Natural killer cell treated with Interleukin-12 subunit alpha and Interleukin-12 subunit beta and Interleukin-15 and Interleukin-18, amount 100 ng/mL, for 72 hours (primary cell): ENCODE results near the gene ZNF680. TPM values are rescaled to one million over a fixed set of nuclear protein-coding genes. Genes with fewer than 3 reads are reported as not detected.

Source experiments
- ATAC-seq, 2 donors: fragments of 150-1000 bp; cut with Tn5 transposase in 1 of 2; sonication (Bioruptor Pico), chemical (Tn5 transposase) in 1 of 2; 2 replicates each; pipeline ENCODE4 v1.10.0; 2021
- DNase-seq: peaks from one replicate; pipeline ENCODE4 v3.0.0; 2022; ENCODE audit warnings: low spot score
- H3K27ac Mint-ChIP-seq, 2 donors: 1 replicate in 1 of 2; 2 replicates in 1 of 2; pipeline ENCODE4 v1.8.0; 2022; ENCODE audit warnings: mixed read lengths in 2 of 2, mild to moderate bottlenecking in 1 of 2, moderate library complexity in 1 of 2
- H3K27me3 Mint-ChIP-seq, 2 donors: 1 replicate in 1 of 2; 2 replicates in 1 of 2; pipeline ENCODE4 v1.8.0; 2022; ENCODE audit warnings: mixed read lengths in 2 of 2
- H3K36me3 Mint-ChIP-seq: one replicate; pipeline ENCODE4 v1.8.0; 2022; ENCODE audit warnings: mixed read lengths
- H3K4me1 Mint-ChIP-seq, 2 donors: 1 replicate in 1 of 2; 2 replicates in 1 of 2; pipeline ENCODE4 v1.8.0; 2022; ENCODE audit warnings: low read depth in 2 of 2, mixed read lengths in 2 of 2, mild to moderate bottlenecking in 1 of 2
- H3K4me3 Mint-ChIP-seq: one replicate; pipeline ENCODE4 v1.8.0; 2022; ENCODE audit warnings: mixed read lengths
- H3K9me3 Mint-ChIP-seq: 2 replicates; pipeline ENCODE4 v1.8.0; 2022; ENCODE audit warnings: mixed read lengths
- total RNA-seq, 2 donors: library from RNA; stranded (reverse); gene quantifications; one replicate each; pipeline ENCODE4 v1.2.3, GENCODE V29; 2022

The ZNF680 gene
- total RNA-seq: 10 to 100 TPM; 14.3 to 15.0 TPM

GRCh38 chr7:64562626-64563278, at the start of gene ZNF680:
Gene ZNF680 (minus strand): TSS chr7:64563071. CDS start chr7:64562954, 117 bp downstream.
- H3K27me3 Mint-ChIP-seq: no peaks in the 10 kb centered on the region
- peak; percentile 99 to 100 for ATAC-seq
- H3K9me3 Mint-ChIP-seq: no peaks in the 10 kb centered on the region
- peaks cover 19 to 25% of the 10 kb centered on the region in 2 donors for H3K4me1 Mint-ChIP-seq
- peak within 1 kb of the TSS; percentile 87 to 97 for H3K27ac Mint-ChIP-seq
- peaks cover 5% of the 10 kb centered on the region for H3K36me3 Mint-ChIP-seq
- H3K4me3 Mint-ChIP-seq: peak within 1 kb of the TSS; percentile 97
- peak; percentile 90 for DNase-seq

GRCh38 chr7:64612452-64612851, 49.6 kb upstream of the ZNF680 start:
- no peaks in the 10 kb centered on the region for H3K9me3 Mint-ChIP-seq
- no peaks in the 10 kb centered on the region for H3K36me3 Mint-ChIP-seq
- no peaks in the 10 kb centered on the region for H3K27me3 Mint-ChIP-seq
- H3K4me3 Mint-ChIP-seq: no peak overlapping the region
- no peaks in the 10 kb centered on the region for H3K4me1 Mint-ChIP-seq
- ATAC-seq (no peak), DNase-seq (no peak)
- no peak overlapping the region for H3K27ac Mint-ChIP-seq

GRCh38 chr7:64611717-64612116, 48.8 kb upstream of the ZNF680 start:
- ATAC-seq: no peak
- no peaks in the 10 kb centered on the region for H3K9me3 Mint-ChIP-seq

GRCh38 chr7:64610997-64611396, 48.1 kb upstream of the ZNF680 start:
- no peak for DNase-seq
- no peaks in the 10 kb centered on the region for H3K36me3 Mint-ChIP-seq
- no peak overlapping the region for H3K4me3 Mint-ChIP-seq
- no peak for ATAC-seq
- H3K4me1 Mint-ChIP-seq: no peaks in the 10 kb centered on the region
- H3K27me3 Mint-ChIP-seq: no peaks in the 10 kb centered on the region
- no peak overlapping the region for H3K27ac Mint-ChIP-seq
- H3K9me3 Mint-ChIP-seq: no peaks in the 10 kb centered on the region

More at GRCh38 chr7:64611717-64612116, 48.8 kb upstream of the ZNF680 start:
- Mint-ChIP-seq H3K27ac (no peak overlapping the region), H3K27me3 (no peaks in the 10 kb centered on the region), H3K36me3 (no peaks in the 10 kb centered on the region), H3K4me1 (no peaks in the 10 kb centered on the region), H3K4me3 (no peak overlapping the region)
- no peak for DNase-seq

DNA sequence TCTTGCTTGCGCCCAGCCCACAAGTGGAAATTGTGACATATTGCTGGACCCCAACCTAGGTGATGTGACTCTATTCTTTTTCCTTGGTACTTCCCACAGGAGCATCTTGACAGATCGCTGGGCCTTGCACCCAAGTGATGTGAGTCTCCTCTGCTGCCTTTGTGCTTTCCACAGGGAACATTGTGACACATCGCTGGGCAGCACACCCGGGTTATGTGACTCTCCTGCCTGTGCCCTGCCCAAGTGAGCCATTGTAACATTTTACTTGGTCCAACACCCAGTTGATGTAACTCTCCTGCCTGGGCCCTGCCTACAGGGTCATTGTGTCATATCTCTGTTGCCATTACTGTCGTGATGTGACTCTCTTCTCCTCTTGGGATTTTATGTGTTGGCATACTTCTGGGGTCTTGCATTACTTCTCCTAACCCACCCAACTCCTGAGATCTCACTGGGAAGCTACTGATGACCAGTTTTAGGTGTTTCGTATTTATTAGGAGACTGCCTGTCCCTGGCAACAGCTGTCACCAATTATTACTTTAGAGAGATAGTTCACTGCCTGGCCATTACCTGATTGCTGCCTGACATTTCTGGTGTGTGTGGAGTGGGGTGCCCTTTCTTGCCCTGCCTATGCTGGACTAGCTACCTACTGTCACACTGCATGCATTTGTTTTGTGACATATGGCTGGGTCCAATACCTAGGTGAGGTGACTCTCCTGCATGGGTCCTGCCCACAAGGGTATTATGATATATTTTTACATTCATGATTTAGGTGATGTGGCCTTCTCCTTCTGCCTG, 45.4 kb upstream of the ZNF680 start:
- Mint-ChIP-seq H3K4me3 (no peak overlapping the region), H3K27me3 (no peaks in the 10 kb centered on the region), H3K36me3 (peaks cover 6% of the 10 kb centered on the region), H3K27ac (no peak overlapping the region), H3K9me3 (peaks cover 3% of the 10 kb centered on the region), H3K4me1 (no peaks in the 10 kb centered on the region)
- DNase-seq (no peak), ATAC-seq (no peak)

GRCh38 chr7:64606385-64606784, 43.5 kb upstream of the ZNF680 start:
- Mint-ChIP-seq H3K27me3 (no peaks in the 10 kb centered on the region), H3K36me3 (peaks cover 6% of the 10 kb centered on the region), H3K4me3 (no peak overlapping the region), H3K27ac (no peak overlapping the region), H3K9me3 (peaks cover 3% of the 10 kb centered on the region), H3K4me1 (no peaks in the 10 kb centered on the region)
- no peak for ATAC-seq
- no peak for DNase-seq

DNA sequence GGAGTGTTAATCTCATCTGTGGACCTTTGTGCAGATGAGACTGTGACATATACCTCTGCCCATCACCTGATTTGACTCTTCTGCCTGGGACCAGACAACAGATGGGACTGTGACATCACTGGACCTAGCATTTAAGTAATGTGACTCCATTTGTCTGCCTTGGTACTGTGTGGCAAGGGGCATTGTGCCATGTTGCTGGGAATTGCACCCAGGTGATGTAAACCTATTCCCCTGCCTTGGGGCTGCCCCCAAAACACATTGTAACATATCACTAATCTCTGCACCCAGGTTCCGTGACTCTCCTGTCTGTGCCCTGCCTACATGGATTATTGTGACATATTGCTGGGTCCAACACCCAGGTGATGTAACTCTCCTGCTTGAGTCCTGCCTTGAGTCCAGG, 40.4 kb upstream of the ZNF680 start:
- no peak for DNase-seq
- no peak overlapping the region for H3K4me3 Mint-ChIP-seq
- no peaks in the 10 kb centered on the region for H3K27me3 Mint-ChIP-seq
- H3K4me1 Mint-ChIP-seq: no peaks in the 10 kb centered on the region
- peaks cover 3% of the 10 kb centered on the region for H3K9me3 Mint-ChIP-seq
- no peak for ATAC-seq
- peaks cover 6% of the 10 kb centered on the region for H3K36me3 Mint-ChIP-seq
- H3K27ac Mint-ChIP-seq: no peak overlapping the region

DNA sequence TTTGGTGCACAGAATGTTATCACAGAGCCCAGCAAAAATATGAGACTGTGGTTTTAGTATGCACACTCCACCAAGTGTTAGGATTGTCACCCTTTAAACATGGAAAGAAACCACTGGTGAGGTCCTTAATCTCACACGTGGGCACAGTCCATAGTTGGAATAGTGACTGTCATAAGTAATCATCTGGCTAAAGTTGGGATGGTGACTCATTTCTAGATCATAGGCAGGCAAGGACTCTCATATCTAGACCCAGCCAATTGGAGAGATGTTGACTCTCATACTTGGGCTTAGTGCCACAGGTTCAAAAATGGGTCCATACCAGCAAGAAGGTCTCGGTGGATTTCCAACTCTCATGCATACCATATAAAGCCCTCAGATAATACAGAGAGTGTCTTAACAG, 39.6 kb upstream of the ZNF680 start:
- no peak overlapping the region for H3K27ac Mint-ChIP-seq
- peaks cover 3% of the 10 kb centered on the region for H3K9me3 Mint-ChIP-seq
- ATAC-seq: no peak
- H3K27me3 Mint-ChIP-seq: no peaks in the 10 kb centered on the region
- H3K4me1 Mint-ChIP-seq: no peaks in the 10 kb centered on the region
- H3K4me3 Mint-ChIP-seq: no peak overlapping the region
- peaks cover 6% of the 10 kb centered on the region for H3K36me3 Mint-ChIP-seq
- DNase-seq: no peak

- Mint-ChIP-seq H3K4me1 (no peaks in the 10 kb centered on the region), H3K36me3 (peaks cover 6% of the 10 kb centered on the region), H3K4me3 (no peak overlapping the region), H3K9me3 (peaks cover 3% of the 10 kb centered on the region), H3K27ac (no peak overlapping the region), H3K27me3 (no peaks in the 10 kb centered on the region)
- DNase-seq: no peak
- ATAC-seq: no peak
These were observed 39.2 kb upstream of the ZNF680 start for GRCh38 chr7:64602086-64602485.

DNA sequence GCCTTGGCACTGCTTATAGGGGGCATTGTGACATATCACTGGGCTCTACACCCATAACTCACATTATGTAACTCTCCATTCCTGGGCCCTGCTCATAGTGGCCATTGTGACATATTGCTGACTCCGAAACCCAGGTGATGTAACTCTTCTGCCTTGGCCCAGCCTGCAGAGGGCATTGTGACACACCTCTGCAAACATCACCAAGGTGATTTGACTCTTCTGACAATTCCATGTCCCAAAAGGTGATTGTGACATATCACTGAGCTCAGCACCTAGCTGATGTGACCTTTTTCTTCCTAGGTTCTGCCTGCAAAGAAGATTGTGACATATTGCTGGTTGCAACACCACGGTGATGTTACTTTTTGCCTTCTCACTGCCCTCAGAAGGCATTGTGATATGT, 36.5 kb upstream of the ZNF680 start:
- ATAC-seq: no peak
- no peaks in the 10 kb centered on the region for H3K27me3 Mint-ChIP-seq
- peaks cover 2% of the 10 kb centered on the region for H3K9me3 Mint-ChIP-seq
- H3K4me3 Mint-ChIP-seq: no peak overlapping the region
- no peaks in the 10 kb centered on the region for H3K36me3 Mint-ChIP-seq
- H3K4me1 Mint-ChIP-seq: no peaks in the 10 kb centered on the region
- no peak overlapping the region for H3K27ac Mint-ChIP-seq
- no peak for DNase-seq

GRCh38 chr7:64590971-64591370, 28.1 kb upstream of the ZNF680 start:
- H3K27ac Mint-ChIP-seq: no peak overlapping the region
- no peaks in the 10 kb centered on the region for H3K4me1 Mint-ChIP-seq

DNA sequence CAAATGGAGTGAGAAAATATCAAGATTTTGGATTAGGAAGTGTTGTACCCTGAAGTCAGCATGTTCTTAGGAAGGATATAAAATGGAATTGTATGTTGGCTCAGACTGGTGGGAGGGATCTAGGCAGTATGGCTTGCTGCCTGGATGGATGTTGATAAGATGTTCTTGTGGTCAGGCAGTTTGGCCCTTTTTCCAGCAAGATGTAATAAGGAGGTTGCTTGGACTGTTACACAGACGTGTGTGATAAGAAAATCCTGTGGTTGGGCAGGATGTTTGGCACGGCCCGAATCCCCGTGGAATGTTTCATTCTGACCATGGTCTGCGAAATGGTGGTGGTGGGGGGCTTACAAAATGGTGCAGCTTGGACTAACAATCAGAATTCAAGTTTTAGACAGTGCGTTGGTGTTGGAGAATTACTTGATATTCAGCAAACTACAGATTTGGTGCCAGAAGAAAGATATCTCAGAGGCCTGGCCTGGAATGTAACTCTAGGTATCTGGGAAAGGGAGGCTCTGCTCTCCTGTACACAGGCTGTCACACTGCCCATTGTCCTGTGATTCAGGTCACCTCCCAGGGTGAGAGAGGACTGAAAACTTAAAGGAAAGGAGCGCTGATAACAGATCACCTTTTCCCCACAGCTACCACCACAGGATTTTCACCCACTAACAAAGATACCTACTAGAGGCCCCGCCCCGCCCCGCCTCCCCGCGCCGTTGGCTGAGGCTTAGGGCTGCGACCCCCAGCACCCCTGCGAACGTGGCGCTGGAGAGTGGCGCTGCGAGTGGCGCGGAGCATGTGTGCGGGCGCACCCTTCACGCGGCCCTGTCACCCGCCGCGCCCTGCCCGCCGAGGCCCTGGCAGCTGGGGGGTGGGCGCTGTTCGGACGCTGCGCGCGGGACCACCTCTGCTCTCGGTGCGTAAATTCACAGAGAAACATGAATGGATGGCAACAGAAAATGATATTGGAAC, 19.3 kb upstream of the ZNF680 start:
- no peaks in the 10 kb centered on the region for H3K36me3 Mint-ChIP-seq
- H3K27me3 Mint-ChIP-seq: no peaks in the 10 kb centered on the region
- H3K9me3 Mint-ChIP-seq: peaks cover 4% of the 10 kb centered on the region
- H3K4me1 Mint-ChIP-seq: peaks cover 0 to 3% of the 10 kb centered on the region in 2 donors
- DNase-seq (no peak), ATAC-seq (no peak)
- H3K4me3 Mint-ChIP-seq: no peak overlapping the region
- H3K27ac Mint-ChIP-seq: no peak overlapping the region

More at GRCh38 chr7:64590971-64591370, 28.1 kb upstream of the ZNF680 start:
- no peak for DNase-seq
- no peaks in the 10 kb centered on the region for H3K36me3 Mint-ChIP-seq
- no peak overlapping the region for H3K4me3 Mint-ChIP-seq
- no peaks in the 10 kb centered on the region for H3K27me3 Mint-ChIP-seq
- H3K9me3 Mint-ChIP-seq: peaks cover 4% of the 10 kb centered on the region
- ATAC-seq: no peak

DNA sequence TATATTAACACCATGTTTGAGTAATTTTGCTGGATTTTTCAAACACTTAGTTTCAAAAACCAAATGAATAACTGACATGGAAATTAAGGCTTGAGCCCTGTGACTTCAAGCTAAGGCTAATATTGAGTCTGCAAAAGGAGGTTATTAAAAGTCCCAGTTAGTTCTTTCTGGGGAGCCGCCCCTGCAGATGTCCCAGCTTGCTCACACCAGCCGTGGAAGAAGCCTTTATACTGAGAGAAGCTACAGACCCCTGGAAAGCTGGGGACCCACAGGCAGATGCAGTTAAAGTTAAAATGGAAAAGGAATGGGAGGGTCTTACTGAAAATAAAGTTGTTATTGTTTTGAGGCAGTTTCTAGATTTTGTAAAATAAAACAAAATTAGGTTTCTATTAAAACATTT, 18.5 kb upstream of the ZNF680 start:
- H3K27me3 Mint-ChIP-seq: no peaks in the 10 kb centered on the region
- ATAC-seq (no peak), DNase-seq (no peak)
- H3K36me3 Mint-ChIP-seq: no peaks in the 10 kb centered on the region
- peaks cover 0 to 3% of the 10 kb centered on the region in 2 donors for H3K4me1 Mint-ChIP-seq
- no peaks in the 10 kb centered on the region for H3K9me3 Mint-ChIP-seq
- no peak overlapping the region for H3K4me3 Mint-ChIP-seq
- H3K27ac Mint-ChIP-seq: no peak overlapping the region
